ENCODE results near the gene RING1. TPM values are rescaled to one million over a fixed set of nuclear protein-coding genes. Genes with fewer than 3 reads are reported as not detected.

The RING1 gene
- total RNA-seq, 2 experiments from 2014 or later, result 31.8 to 40.0 TPM

DNA sequence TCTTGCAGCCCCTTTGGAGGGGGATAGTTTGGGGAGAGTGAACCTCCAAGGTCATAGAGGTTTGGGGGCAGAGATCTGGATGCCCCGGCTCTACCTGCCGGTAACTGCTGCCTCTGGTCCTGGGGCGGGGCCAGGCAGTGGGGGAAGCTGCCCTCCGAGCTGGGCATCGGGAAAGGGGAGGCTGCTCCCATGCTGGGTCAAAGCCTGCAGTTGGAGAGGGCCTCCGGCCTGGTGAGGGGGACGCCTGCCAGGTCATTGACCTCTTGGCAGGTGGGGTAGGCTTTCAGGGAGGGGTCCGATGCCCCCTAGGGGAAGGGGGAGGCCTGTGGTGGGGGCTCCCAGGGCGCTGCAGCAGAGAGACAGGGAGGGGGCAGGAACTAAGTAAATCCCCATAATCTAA, 23.1 kb upstream of the RING1 start:
- Histone ChIP-seq H3K79me2 (ENCODE audit: insufficient read depth, low read depth, low read length) (no peaks in the 10 kb centered on the region), H3K9me3 (ENCODE audit: low read length) (peaks cover 19% of the 10 kb centered on the region; the same call in 1 of the 2 replicates), H3K4me2 (ENCODE audit: low read length) (no peak overlapping the region), H3K27ac (ENCODE audit: low read depth, low read length, poor library complexity, severe bottlenecking) (no peak overlapping the region), H4K20me1 (ENCODE audit: insufficient read depth, low read length) (no peaks in the 10 kb centered on the region), H3K4me1 (ENCODE audit: insufficient read depth, low read length, poor library complexity, severe bottlenecking) (peaks cover 14% of the 10 kb centered on the region), H2AFZ (ENCODE audit: low read length) (no peak overlapping the region), H3K9me2 (ENCODE audit: insufficient read depth, low read length) (no peaks in the 10 kb centered on the region), H3K4me3 (ENCODE audit: low read depth, low read length, poor library complexity, severe bottlenecking) (no peak overlapping the region), H3K36me3 (ENCODE audit: insufficient read depth, low read length) (peaks cover 6% of the 10 kb centered on the region)
- no peak for TF ChIP-seq EZH2phosphoT487 (IDR thresholded peaks at IDR 0.05; ENCODE audit: borderline replicate concordance, low read depth, low read length)
- intact Hi-C loops (cut with micrococcal nuclease; ENCODE audit: unreplicated experiment), result no loop called here
- BruUV-seq (replicated peaks), result no TSS peak
- ChIA-PET POLR2A (no interaction called here), CTCF (ENCODE audit: unreplicated experiment) (no interaction called here)
- no peak for DNase-seq (ENCODE audit: low spot score)

- intact Hi-C loops (cut with micrococcal nuclease; ENCODE audit: unreplicated experiment), result no loop called here
Measured at GRCh38 chr6:33185654-33186187, 22.6 kb upstream of the RING1 start.

GRCh38 chr6:33187809-33188208, 20.5 kb upstream of the RING1 start:
- peaks cover 14% of the 10 kb centered on the region for H3K4me1 ChIP-seq (ENCODE audit: insufficient read depth, low read length, poor library complexity, severe bottlenecking)
- no peak overlapping the region for H3K27ac ChIP-seq (ENCODE audit: low read depth, low read length, poor library complexity, severe bottlenecking)
- no peak for DNase-seq (ENCODE audit: low spot score)
- no peaks in the 10 kb centered on the region for H3K79me2 ChIP-seq (ENCODE audit: insufficient read depth, low read depth, low read length)
- H3K4me2 ChIP-seq (ENCODE audit: low read length), result no peak overlapping the region
- H3K9me3 ChIP-seq (ENCODE audit: low read length), result peaks cover 16% of the 10 kb centered on the region; the same call in 1 of the 2 replicates
- peaks cover 6% of the 10 kb centered on the region for H3K36me3 ChIP-seq (ENCODE audit: insufficient read depth, low read length)
- no peaks in the 10 kb centered on the region for H3K9me2 ChIP-seq (ENCODE audit: insufficient read depth, low read length)
- H3K4me3 ChIP-seq (ENCODE audit: low read depth, low read length, poor library complexity, severe bottlenecking), result no peak overlapping the region
- no TSS peak for BruUV-seq (replicated peaks)
- no peaks in the 10 kb centered on the region for H4K20me1 ChIP-seq (ENCODE audit: insufficient read depth, low read length)
- TF ChIP-seq EZH2phosphoT487 (IDR thresholded peaks at IDR 0.05; ENCODE audit: borderline replicate concordance, low read depth, low read length) (no peak), CTCF (conservative IDR thresholded peaks at IDR 0.05; ENCODE audit: low read length) (no peak)
- H2AFZ ChIP-seq (ENCODE audit: low read length), result no peak overlapping the region
- intact Hi-C loops (cut with micrococcal nuclease; ENCODE audit: unreplicated experiment), result no loop called here
- CTCF ChIA-PET (ENCODE audit: unreplicated experiment), result no interaction called here
- POLR2A ChIA-PET, result no interaction called here

More at GRCh38 chr6:33185654-33186187, 22.6 kb upstream of the RING1 start:
- Histone ChIP-seq H3K4me3 (ENCODE audit: low read depth, low read length, poor library complexity, severe bottlenecking) (no peak overlapping the region), H2AFZ (ENCODE audit: low read length) (no peak overlapping the region), H3K36me3 (ENCODE audit: insufficient read depth, low read length) (peaks cover 6% of the 10 kb centered on the region), H3K79me2 (ENCODE audit: insufficient read depth, low read depth, low read length) (no peaks in the 10 kb centered on the region), H3K4me1 (ENCODE audit: insufficient read depth, low read length, poor library complexity, severe bottlenecking) (peaks cover 14% of the 10 kb centered on the region), H3K9me3 (ENCODE audit: low read length) (peaks cover 19% of the 10 kb centered on the region; the same call in 1 of the 2 replicates), H3K9me2 (ENCODE audit: insufficient read depth, low read length) (no peaks in the 10 kb centered on the region), H3K27ac (ENCODE audit: low read depth, low read length, poor library complexity, severe bottlenecking) (no peak overlapping the region), H3K4me2 (ENCODE audit: low read length) (no peak overlapping the region), H4K20me1 (ENCODE audit: insufficient read depth, low read length) (no peaks in the 10 kb centered on the region)
- CTCF ChIA-PET (ENCODE audit: unreplicated experiment), result no interaction called here
- BruUV-seq (replicated peaks), result no TSS peak
- no peak for DNase-seq (ENCODE audit: low spot score)
- no peak for TF ChIP-seq EZH2phosphoT487 (IDR thresholded peaks at IDR 0.05; ENCODE audit: borderline replicate concordance, low read depth, low read length)
- TF ChIP-seq CTCF (conservative IDR thresholded peaks at IDR 0.05; ENCODE audit: low read length), result no peak
- POLR2A ChIA-PET, result no interaction called here
